Measurements from ENCODE around the gene MACROD1. TPM values are rescaled to one million over a fixed set of nuclear protein-coding genes. Genes with fewer than 3 reads are reported as not detected.

MACROD1 gene
- total RNA-seq, 1 donor from 2014 or later = 39.4 TPM

GRCh38 chr11:64181506-64182411, 15.8 kb upstream of the MACROD1 start:
- Mint-ChIP-seq H3K27ac (peak overlapping the region; percentile 91), H3K4me3 (peak overlapping the region; percentile 41), H3K36me3 (no peaks in the 10 kb centered on the region), H3K9me3 (no peaks in the 10 kb centered on the region), H3K4me1 (peaks cover 30% of the 10 kb centered on the region), H3K27me3 (ENCODE audit: low read depth) (no peaks in the 10 kb centered on the region)
- TF ChIP-seq CTCF (IDR thresholded peaks at IDR 0.05; ENCODE audit: unreplicated experiment) = no peak
- DNase-seq (ENCODE audit: low spot score in 2 of 2, unreplicated experiment in 2 of 2) = peak; percentile 55 to 71

DNA sequence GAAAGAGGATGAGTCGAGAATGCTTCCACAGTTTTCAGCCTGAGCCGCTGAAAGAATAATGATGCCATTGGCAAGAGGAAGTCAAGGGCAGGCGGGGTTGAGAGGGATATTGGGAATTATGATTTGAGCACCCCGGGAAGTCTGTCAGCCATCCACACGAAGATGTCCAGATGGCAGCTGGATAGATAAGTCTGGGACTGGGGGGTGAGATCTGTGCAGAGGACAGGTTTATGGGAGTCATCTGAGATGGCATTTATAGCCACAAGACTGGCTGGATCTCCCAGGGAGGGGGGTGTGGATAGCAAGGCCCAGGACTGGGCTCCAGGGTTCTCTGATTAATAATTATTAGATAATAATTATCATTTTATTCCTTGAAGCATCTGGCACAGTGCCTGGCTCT, 15.0 kb upstream of the MACROD1 start:
- H3K9me3 Mint-ChIP-seq = no peaks in the 10 kb centered on the region
- TF ChIP-seq CTCF (IDR thresholded peaks at IDR 0.05; ENCODE audit: unreplicated experiment) = no peak
- H3K4me3 Mint-ChIP-seq = no peak overlapping the region
- peaks cover 30% of the 10 kb centered on the region for H3K4me1 Mint-ChIP-seq
- no peaks in the 10 kb centered on the region for H3K27me3 Mint-ChIP-seq (ENCODE audit: low read depth)
- H3K27ac Mint-ChIP-seq = peak overlapping the region; percentile 91
- H3K36me3 Mint-ChIP-seq = no peaks in the 10 kb centered on the region
- DNase-seq (ENCODE audit: low spot score in 2 of 2, unreplicated experiment in 2 of 2) = no peak

DNA sequence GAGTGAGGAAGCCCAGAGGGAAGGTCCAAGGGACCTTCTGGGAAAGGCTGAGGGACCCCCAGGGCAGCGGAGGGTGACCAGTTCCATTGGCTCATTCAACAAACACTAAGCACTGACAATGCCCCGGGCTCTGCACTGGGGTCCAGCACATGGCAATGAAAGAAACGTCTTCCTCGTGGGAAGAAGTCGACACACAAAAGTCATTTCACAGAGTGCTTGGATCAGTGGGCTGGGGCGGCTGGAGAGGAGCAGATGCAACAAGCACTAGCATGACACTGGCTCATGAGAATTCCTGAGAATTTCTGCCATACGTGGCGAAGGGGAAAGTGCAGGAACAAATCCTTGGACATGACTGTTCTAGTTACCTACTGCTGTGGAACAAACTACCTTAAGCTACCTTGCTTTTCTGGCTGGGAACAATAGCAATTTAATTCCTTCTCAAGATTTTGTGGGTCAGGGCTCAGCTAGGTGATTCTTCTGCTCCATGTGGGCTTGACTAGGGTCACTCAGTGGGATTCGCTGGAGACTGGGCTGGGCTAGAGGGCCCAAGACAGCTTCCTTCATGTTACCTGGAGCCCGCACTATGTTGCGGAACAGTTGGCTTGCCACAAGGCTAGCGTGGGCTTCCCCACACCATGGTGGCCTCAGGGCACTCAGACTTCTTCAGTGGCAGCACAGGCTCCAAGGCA, 13.2 kb upstream of the MACROD1 start:
- Mint-ChIP-seq H3K9me3 (peaks cover 2% of the 10 kb centered on the region), H3K4me1 (peaks cover 22% of the 10 kb centered on the region), H3K27me3 (ENCODE audit: low read depth) (no peaks in the 10 kb centered on the region), H3K36me3 (peaks cover 1% of the 10 kb centered on the region), H3K27ac (no peak overlapping the region), H3K4me3 (no peak overlapping the region)
- DNase-seq (ENCODE audit: low spot score in 2 of 2, unreplicated experiment in 2 of 2) = no peak
- no peak for TF ChIP-seq CTCF (IDR thresholded peaks at IDR 0.05; ENCODE audit: unreplicated experiment)

DNA sequence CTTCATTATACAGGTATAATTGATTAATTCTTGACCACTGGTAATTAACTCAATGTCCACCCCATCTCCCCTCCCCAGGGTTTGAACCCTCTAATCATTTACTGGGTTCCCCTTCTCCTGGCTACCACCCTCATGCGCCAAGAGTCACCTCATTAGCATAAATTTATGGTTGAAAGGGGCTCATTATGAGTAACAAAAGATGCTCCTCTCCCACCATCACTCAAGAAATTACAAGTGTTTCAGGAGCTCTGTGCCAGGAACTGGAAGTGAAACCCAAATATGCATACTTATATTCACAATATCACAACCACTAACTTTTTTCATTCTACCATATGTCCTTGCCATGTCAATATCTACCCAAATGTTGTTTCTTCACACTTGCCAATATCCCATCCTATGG, 12.3 kb upstream of the MACROD1 start:
- H3K4me1 Mint-ChIP-seq = peaks cover 19% of the 10 kb centered on the region
- peaks cover 7% of the 10 kb centered on the region for H3K36me3 Mint-ChIP-seq
- no peak overlapping the region for H3K4me3 Mint-ChIP-seq
- H3K27ac Mint-ChIP-seq = no peak overlapping the region
- no peak for DNase-seq (ENCODE audit: low spot score in 2 of 2, unreplicated experiment in 2 of 2)
- peaks cover 8% of the 10 kb centered on the region for H3K9me3 Mint-ChIP-seq
- no peak for TF ChIP-seq CTCF (IDR thresholded peaks at IDR 0.05; ENCODE audit: unreplicated experiment)
- H3K27me3 Mint-ChIP-seq (ENCODE audit: low read depth) = no peaks in the 10 kb centered on the region

- no peak for DNase-seq (ENCODE audit: low spot score in 2 of 2, unreplicated experiment in 2 of 2)
- H3K4me3 Mint-ChIP-seq = no peak overlapping the region
- H3K27me3 Mint-ChIP-seq (ENCODE audit: low read depth) = no peaks in the 10 kb centered on the region
- H3K36me3 Mint-ChIP-seq = peaks cover 7% of the 10 kb centered on the region
- peaks cover 8% of the 10 kb centered on the region for H3K9me3 Mint-ChIP-seq
- no peak for TF ChIP-seq CTCF (IDR thresholded peaks at IDR 0.05; ENCODE audit: unreplicated experiment)
- H3K4me1 Mint-ChIP-seq = peaks cover 14% of the 10 kb centered on the region
- H3K27ac Mint-ChIP-seq = no peak overlapping the region
Observed at GRCh38 chr11:64176751-64177150, 10.8 kb upstream of the MACROD1 start.

All from mesothelial cell of epicardium (in vitro differentiated cells).